Activated naive CD8-positive, alpha-beta T cell treated with anti-CD3 and anti-CD28 coated beads, Interleukin-2, amount 50 U/mL, for 16 hours (primary cell): Measurements from ENCODE around the gene REEP1.
"Not testable (repeated sequence)": the region's sequence is repeated elsewhere in the genome, so short reads cannot be mapped to it uniquely, and the experiment has no call there.

Source experiments
- DNase-seq: peaks from one replicate; pipeline ENCODE4 v3.0.0-alpha.2; 2020; ENCODE audit warnings: low read depth, low spot score

REEP1 gene

GRCh38 chr2:86243950-86244733, 93.3 kb downstream of the REEP1 start:
- no peak for DNase-seq

DNA sequence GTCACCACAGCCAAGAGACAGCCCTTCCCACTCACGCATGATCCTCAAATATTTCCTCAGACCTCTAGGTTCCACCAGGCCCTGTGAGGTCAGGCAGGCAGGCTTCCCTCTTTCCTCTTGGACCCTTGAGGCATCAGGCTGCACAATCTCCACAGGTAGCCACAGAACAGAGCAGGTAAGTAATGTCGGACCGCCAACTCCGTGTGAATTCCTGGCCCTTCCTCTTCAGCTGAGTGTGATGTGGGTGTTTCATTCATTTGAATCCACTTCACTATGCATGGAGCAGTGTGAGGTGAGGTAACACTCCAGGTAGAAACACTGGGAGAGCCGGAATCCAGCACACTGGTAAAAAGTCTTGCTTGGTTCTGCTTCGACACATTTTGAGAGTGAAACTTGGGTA, 94.2 kb downstream of the REEP1 start:
- no peak for DNase-seq

DNA sequence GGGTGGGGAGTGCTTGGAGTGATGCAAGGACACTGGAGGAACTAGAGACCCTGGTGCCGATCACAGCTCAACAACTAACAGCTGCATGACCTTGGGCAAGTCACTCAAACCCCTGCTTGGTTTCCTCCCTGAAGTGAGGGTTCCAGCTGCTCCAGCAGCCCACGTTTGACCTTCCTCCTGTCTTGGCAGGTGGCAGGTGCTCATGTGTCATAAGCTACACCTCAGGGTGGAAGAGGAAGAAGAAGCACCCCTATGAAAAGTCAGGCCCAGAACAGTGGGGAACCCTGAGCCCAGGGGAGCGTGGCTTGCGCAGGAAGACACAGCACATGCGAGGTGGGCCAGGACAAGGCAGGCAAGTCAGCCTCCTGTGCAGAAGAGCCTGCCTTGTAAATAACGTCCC, 95.8 kb downstream of the REEP1 start:
- DNase-seq: no peak

- DNase-seq: no peak
These were observed 97.2 kb downstream of the REEP1 start for GRCh38 chr2:86240251-86240650.

- DNase-seq: no peak
These were observed 97.7 kb downstream of the REEP1 start for GRCh38 chr2:86239745-86240144.

GRCh38 chr2:86239326-86239725, 98.1 kb downstream of the REEP1 start:
- no peak for DNase-seq

DNA sequence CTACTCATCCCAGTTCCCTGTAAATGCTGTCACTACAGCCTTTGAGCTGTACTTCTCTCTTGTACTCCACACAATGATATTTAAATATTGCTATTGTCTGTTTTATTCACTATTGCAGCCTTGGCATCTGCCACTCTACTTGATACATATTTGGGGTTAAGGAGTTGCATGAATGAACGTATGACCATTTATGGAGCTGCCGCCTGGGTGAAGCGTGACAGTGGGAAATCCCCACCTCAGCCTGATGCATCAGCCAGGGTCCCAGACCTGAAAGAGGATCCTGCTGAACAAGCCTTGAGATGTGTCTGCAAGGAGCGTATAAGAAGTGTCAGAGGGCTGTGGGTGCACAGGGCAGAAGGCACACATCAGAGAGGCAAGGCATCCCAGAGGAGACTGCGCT, 99.1 kb downstream of the REEP1 start:
- no peak for DNase-seq

DNA sequence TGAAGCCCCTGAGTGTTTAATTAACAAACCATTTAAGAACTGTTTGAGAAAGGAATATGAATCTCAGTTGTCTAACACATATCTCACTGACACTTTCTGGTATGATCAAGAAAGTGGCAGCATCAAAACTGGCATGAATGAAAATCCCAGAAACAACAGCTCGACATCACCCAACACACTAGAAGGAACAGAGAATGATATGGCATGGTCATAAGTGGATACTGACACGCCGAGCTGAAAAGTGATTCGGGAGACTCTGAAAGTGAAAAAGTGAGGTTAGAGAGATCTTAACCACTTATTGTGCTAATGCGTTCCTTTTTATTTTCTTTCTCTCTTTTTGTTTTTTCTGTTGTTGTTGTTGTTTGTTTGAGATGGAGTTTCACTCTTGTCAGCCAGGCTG, 100.3 kb downstream of the REEP1 start:
- DNase-seq: no peak

DNA sequence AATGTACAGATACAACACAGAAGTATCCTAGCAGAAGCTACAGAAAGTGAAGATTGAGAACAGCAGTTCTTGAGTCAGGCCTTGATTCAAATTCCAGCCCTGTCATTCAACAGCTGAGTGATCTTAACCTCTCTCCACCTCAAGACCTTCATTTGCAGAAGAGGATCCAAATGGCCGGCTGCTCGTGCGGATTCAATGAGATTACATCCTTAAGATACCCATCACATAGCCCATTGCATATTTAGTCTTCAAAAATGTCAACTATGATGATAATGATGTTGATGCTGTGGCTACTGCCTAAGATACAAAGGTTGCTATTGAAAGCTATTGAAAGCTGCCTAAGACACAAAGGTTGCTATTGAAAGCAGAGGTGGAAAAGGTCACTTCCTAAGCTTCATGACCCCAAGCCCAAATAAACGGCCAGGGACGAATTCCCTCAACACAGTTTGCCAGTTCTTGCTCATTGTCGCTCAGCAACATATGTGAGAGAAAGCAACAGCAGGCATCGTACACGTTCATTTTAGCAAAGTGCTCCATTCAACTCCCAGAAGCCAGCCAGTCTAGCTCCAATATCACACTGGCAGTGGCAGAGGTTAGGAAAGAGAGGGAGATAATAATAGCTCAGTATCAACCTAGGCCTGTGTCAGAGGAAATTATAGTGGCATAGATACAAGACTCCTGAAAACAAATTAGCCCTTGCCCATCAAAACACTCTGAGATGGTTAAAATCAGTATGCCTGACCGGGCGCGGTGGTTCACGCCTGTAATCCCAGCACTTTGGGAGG, 102.0 kb downstream of the REEP1 start:
- DNase-seq: no peak

GRCh38 chr2:86234563-86235131, 102.8 kb downstream of the REEP1 start:
- DNase-seq: no peak

DNA sequence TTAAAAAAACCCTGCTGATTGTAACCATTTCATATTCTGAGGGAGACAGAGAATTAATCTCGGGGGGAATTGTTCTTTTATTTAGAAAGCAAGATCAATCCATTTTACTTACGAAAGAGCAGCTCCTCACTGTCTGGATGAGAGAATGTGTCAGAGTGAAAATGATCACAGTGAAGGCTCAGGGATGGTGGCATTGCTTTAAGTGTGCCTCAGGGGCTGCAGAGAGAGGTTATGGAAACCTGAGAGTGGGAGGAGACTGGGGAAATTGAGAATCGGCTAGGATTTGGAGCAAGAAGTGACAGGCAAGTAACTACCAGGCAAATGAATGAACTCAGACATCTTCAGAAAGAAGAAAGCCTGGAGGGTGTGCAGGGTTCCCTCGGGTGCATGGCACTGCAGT, 104.0 kb downstream of the REEP1 start:
- no peak for DNase-seq

GRCh38 chr2:86232910-86233309, 104.5 kb downstream of the REEP1 start:
- DNase-seq: no peak

DNA sequence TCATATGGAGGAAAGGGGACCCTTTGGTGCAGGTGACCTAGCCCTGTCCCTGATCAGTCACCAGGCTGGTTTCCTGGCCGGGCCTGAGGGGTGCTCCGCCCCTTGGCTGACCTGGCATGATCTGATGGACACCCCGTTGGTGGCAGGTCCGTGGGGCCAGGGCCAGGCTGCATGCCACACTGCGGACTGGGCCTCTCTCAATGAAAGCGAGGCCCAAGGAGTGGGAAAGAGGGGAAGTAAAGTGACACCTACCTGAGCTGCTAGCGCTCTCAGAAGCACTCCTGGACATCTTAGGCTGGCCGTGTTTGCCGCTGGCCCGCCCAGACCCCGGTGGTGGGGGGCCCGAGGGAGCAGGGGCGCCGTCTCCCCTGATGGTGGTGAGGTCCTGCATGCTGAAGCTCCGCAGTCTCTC, 105.0 kb downstream of the REEP1 start:
- no peak for DNase-seq

DNA sequence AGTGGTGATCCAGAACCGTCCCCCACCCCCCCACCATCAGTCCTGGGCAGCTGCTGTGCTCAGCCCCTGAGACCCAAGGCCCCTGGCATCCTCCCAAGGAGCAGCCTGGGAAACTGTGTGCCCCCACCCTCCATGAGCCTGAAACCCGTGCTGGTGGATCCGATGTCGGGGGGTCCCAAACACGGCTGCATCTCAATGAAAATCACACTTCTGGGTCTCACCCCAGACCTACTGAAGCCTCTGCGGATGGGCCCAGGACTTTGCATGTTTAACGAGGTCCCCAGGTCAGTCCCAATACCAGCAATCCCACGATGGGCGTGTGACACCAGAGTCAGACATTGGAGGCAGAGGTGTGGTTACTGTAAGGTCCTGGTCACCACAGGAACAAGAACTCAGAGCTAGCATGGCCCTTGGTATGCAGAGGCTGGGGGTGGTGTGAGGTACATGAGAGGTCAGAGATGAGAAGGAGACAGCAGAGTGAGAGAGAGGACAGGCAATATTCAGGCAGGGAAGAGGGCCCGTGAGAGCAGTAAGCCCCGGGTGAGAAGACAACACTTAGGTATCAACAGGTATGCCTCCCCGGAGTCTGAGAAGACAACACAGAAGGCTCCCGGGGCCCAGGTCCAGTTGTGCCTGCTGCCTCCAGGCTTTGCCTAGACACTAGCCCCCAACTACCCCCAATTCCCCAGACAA, 105.6 kb downstream of the REEP1 start:
- DNase-seq: no peak

GRCh38 chr2:86230961-86231360, 106.5 kb downstream of the REEP1 start:
- DNase-seq: no peak

DNA sequence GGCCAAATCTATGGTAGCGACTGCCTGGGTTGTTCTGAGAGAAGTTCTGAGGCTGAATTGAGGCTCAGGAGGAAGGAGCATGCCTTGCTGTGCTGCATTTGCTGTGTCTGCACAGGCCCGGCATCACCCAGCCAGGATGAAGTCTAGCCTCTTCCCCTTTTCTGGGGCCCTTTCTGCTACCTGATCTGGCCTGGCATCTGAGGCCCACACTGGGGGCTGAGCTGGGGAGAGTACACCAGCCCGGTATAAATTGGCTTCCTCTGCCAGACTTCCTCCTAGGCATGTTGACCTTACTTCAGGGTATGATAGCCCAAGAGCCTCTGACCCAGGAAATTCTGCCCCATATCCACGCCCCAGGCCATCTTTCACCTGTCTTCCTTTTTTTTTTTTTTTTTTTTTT, 108.2 kb downstream of the REEP1 start:
- DNase-seq: no peak

DNA sequence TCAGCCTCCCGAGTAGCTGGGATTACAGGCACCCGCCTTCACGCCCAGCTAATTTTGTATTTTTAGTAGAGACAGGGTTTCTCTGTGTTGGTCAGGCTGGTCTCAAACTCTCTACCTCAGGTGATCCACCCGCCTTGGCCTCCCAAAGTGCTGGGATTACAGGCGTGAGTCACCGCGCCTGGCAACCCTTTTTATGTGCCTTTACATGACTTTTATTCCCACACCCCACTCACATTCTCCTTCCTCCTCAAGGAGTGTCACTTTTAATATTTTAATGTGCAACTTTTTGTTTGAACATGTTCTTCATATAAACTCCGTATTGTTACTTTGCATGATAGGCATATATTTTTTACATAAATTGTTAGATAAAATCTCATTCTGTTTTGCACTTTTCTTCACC, 108.9 kb downstream of the REEP1 start:
- not testable (repeated sequence) for DNase-seq

- no peak for DNase-seq
These were observed 109.7 kb downstream of the REEP1 start for GRCh38 chr2:86227685-86228084.

GRCh38 chr2:86226636-86227520, 110.5 kb downstream of the REEP1 start:
- no peak for DNase-seq

GRCh38 chr2:86226070-86226469, 111.4 kb downstream of the REEP1 start:
- DNase-seq: no peak

GRCh38 chr2:86225581-86225980, 111.8 kb downstream of the REEP1 start:
- peak; percentile 20 for DNase-seq
